SK-N-SH (cell line): Measurements from ENCODE around the gene COL5A1. TPM values are rescaled to one million over a fixed set of nuclear protein-coding genes. Genes with fewer than 3 reads are reported as not detected.
A peak's percentile ranks its signal among the peaks of the same experiment; 100 is the strongest.

Source experiments
- CTCF ChIA-PET: fragments of 300-600, 350-600 bp; formaldehyde crosslinking; extraction: SDS; loops from one replicate; lab custom pipeline; 2021; lab: Yijun Ruan, JAX
- POLR2A ChIA-PET: fragments of 350-600 bp; sonication (Branson Sonifier 250); formaldehyde crosslinking; extraction: SDS; loops from one replicate; lab custom pipeline; 2020; ENCODE audit warnings: antibody characterized with exemption, inconsistent platforms; lab: Yijun Ruan, JAX
- DNase-seq: peaks from one replicate; pipeline ENCODE4 v3.0.0; 2012
- H2AFZ ChIP-seq: fragments of 200-600 bp; sonication (generic); 2 replicates; pipeline ENCODE4 v1.8.1; 2016; ENCODE audit warnings: antibody characterized with exemption, mild to moderate bottlenecking, low read depth
- H3F3A ChIP-seq: fragments of 200-600 bp; sonication (generic); replicated peaks from 2 replicates; pipeline ENCODE3; 2016; ENCODE audit warnings: antibody characterized with exemption, mild to moderate bottlenecking; ENCODE audit not compliant: insufficient read depth
- H3K27ac ChIP-seq, 2 experiments: fragments of 200-500 bp in 1 of 2; fragments of 200-600 bp in 1 of 2; sonication (Bioruptor generic) in 1 of 2; sonication (generic), shearing (Covaris generic) in 1 of 2; 2 replicates each; pipeline versions ENCODE4 v1.5.1 to v1.6.1; 2014 to 2016; ENCODE audit warnings: low read depth in 2 of 2, inconsistent platforms in 1 of 2, low read length in 1 of 2, mild to moderate bottlenecking in 1 of 2, mixed read lengths in 1 of 2
- H3K27me3 ChIP-seq: fragments of 200-600 bp; sonication (generic), shearing (Covaris generic); 2 replicates; pipeline ENCODE4 v1.6.1; 2016; ENCODE audit warnings: mixed run types; ENCODE audit not compliant: insufficient read depth
- H3K36me3 ChIP-seq, 2 experiments: fragments of 200-500 bp in 1 of 2; fragments of 200-600 bp in 1 of 2; sonication (Bioruptor generic) in 1 of 2; sonication (generic) in 1 of 2; replicated peaks in 1 of 2; 2 replicates each; pipeline versions ENCODE3 to v1.5.1; 2014 to 2016; ENCODE audit warnings: low read length in 1 of 2, mild to moderate bottlenecking in 1 of 2; ENCODE audit not compliant: insufficient read depth in 2 of 2, control insufficient read depth in 1 of 2
- H3K4me1 ChIP-seq, 2 experiments: fragments of 200-500 bp in 1 of 2; fragments of 200-600 bp in 1 of 2; sonication (Bioruptor generic) in 1 of 2; sonication (generic), shearing (Covaris generic) in 1 of 2; 2 replicates each; pipeline versions ENCODE4 v1.5.1 to v1.6.1; 2014 to 2016; ENCODE audit warnings: low read depth in 1 of 2, low read length in 1 of 2, mixed run types in 1 of 2; ENCODE audit not compliant: insufficient read depth in 2 of 2, control insufficient read depth in 1 of 2
- H3K4me2 ChIP-seq: fragments of 200-600 bp; sonication (generic), shearing (Covaris generic); 2 replicates; pipeline ENCODE4 v1.6.1; 2017; ENCODE audit warnings: mixed run types
- H3K4me3 ChIP-seq, 2 experiments: fragments of 200-500 bp in 1 of 2; fragments of 200-600 bp in 1 of 2; sonication (Bioruptor generic) in 1 of 2; sonication (generic), shearing (Covaris generic) in 1 of 2; 2 replicates each; pipeline versions ENCODE4 v1.5.1 to v1.8.1; 2014 to 2016; ENCODE audit warnings: low read depth in 2 of 2, inconsistent platforms in 1 of 2, low read length in 1 of 2, mild to moderate bottlenecking in 1 of 2, mixed read lengths in 1 of 2, moderate library complexity in 1 of 2
- H3K79me2 ChIP-seq: fragments of 200-600 bp; sonication (generic); 2 replicates; pipeline ENCODE4 v1.8.1; 2017; ENCODE audit warnings: mild to moderate bottlenecking; ENCODE audit not compliant: insufficient read depth
- H3K9ac ChIP-seq: fragments of 200-600 bp; sonication (generic); 2 replicates; pipeline ENCODE4 v1.6.1; 2017; ENCODE audit warnings: mixed run types
- H3K9me2 ChIP-seq: fragments of 200-600 bp; sonication (generic); 2 replicates; pipeline ENCODE4 v1.6.1; 2017; ENCODE audit warnings: mixed run types
- H3K9me3 ChIP-seq: fragments of 200-600 bp; sonication (generic); 2 replicates; pipeline ENCODE4 v1.6.1; 2017; ENCODE audit warnings: mixed run types, mild to moderate bottlenecking, moderate library complexity
- H4K20me1 ChIP-seq: fragments of 200-600 bp; sonication (generic); 2 replicates; pipeline ENCODE4 v1.6.1; 2017; ENCODE audit warnings: mild to moderate bottlenecking, mixed run types; ENCODE audit not compliant: insufficient read depth
- CHD2 ChIP-seq: fragments of 150-350 bp; IDR thresholded peaks from 2 replicates; pipeline ENCODE4 v1.6.1; 2018; ENCODE audit warnings: low read length; ENCODE audit not compliant: partially characterized antibody
- ELF1 ChIP-seq: IDR thresholded peaks from 2 replicates; pipeline ENCODE4 v1.4.0; 2012
- EZH2phosphoT487 ChIP-seq: fragments of 200-600 bp; sonication (generic); IDR thresholded peaks from 2 replicates; pipeline ENCODE4 v1.6.1; 2017; ENCODE audit warnings: low read depth, mixed run types, mild to moderate bottlenecking, antibody characterized with exemption, moderate library complexity, borderline replicate concordance
- FOSL2 ChIP-seq: IDR thresholded peaks from 2 replicates; pipeline ENCODE4 v1.4.0; 2012; ENCODE audit warnings: low read depth, mild to moderate bottlenecking, moderate library complexity, borderline replicate concordance
- FOXM1 ChIP-seq: IDR thresholded peaks from 2 replicates; pipeline ENCODE4 v1.4.0; 2012; ENCODE audit warnings: low read depth, mild to moderate bottlenecking
- GABPA ChIP-seq: IDR thresholded peaks from 2 replicates; pipeline ENCODE4 v1.4.0; 2012; ENCODE audit warnings: low read depth, mild to moderate bottlenecking
- MEF2A ChIP-seq: IDR thresholded peaks from 2 replicates; pipeline ENCODE4 v1.4.0; 2012; ENCODE audit warnings: low read depth, borderline replicate concordance
- MXI1 ChIP-seq: IDR thresholded peaks from 2 replicates; pipeline ENCODE4 v1.6.1; 2012; ENCODE audit warnings: mild to moderate bottlenecking, low read depth, low read length, improper control_type of control experiment
- POLR2AphosphoS5 ChIP-seq: IDR thresholded peaks from 2 replicates; pipeline ENCODE4 v1.6.1; 2012; ENCODE audit warnings: low read depth, low read length
- RCOR1 ChIP-seq: fragments of 150-350 bp; IDR thresholded peaks from 2 replicates; pipeline ENCODE4 v1.6.1; 2017; ENCODE audit warnings: antibody characterized with exemption, low read length
- RXRA ChIP-seq: IDR thresholded peaks from 2 replicates; pipeline ENCODE4 v1.4.0; 2012; ENCODE audit warnings: low read depth, mild to moderate bottlenecking, borderline replicate concordance
- TAF1 ChIP-seq: IDR thresholded peaks from 2 replicates; pipeline ENCODE4 v1.6.1; 2012; ENCODE audit warnings: low read depth, mild to moderate bottlenecking, low read length, moderate library complexity, borderline replicate concordance
- WGBS: methylation state at CpG from one replicate; pipeline ENCODE4 v1.1.6; 2017; ENCODE audit warnings: low lambda C conversion rate; 5-methylcytosine and 5-hydroxymethylcytosine counted together
- polyA plus RNA-seq, 3 experiments: library from polyadenylated mRNA; depleted of rRNA; stranded (reverse); fragments of >200 nt; gene quantifications; 2 replicates each; pipeline ENCODE4 v1.2.3, GENCODE V29; 2012
- TF ChIP-seq, protein P1 (sequence below): IDR thresholded peaks from 2 replicates; pipeline ENCODE4 v1.4.0; 2012; ENCODE audit warnings: low read depth
- TF ChIP-seq, protein P2 (sequence below): fragments of 200-600 bp; sonication (generic); IDR thresholded peaks from 2 replicates; pipeline ENCODE4 v1.6.1; 2017; ENCODE audit warnings: antibody characterized with exemption, mild to moderate bottlenecking, moderate library complexity

COL5A1 gene
- polyA plus RNA-seq, 1 of the 3 experiments (the other 2 are of a cell fraction) = 73.8 TPM

DNA sequence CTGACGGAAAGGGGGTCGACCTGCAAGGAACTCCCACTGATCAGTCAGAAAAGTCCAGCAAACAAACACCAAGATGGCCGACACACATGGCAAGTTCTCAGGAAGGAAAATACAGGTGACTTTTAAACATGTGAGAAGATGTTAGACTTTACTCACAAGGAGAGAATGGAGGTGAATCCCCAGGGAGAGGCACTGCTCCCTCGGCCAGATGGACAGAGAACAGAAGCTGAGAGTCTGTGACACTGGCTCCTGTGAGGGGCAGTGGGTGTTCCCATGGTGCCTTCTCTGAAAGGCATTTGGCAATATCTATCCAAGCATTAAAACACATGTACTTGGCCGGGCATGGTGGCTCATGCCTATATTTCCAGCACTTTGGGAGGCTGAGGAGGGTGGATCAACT lies 22.8 kb downstream of the COL5A1 start:
- Histone ChIP-seq H3F3A (peaks cover 75% of the 10 kb centered on the region), H4K20me1 (peaks cover 94% of the 10 kb centered on the region), H2AFZ (no peak overlapping the region), H3K36me3 (peaks cover 2 to 34% of the 10 kb centered on the region in 2 experiments), H3K9ac (no peak overlapping the region), H3K27ac (peak overlapping the region in 1 of 2 experiments; percentile 97; a peak in 1 of 4 replicates), H3K9me2 (no peaks in the 10 kb centered on the region), H3K27me3 (no peaks in the 10 kb centered on the region), H3K9me3 (no peaks in the 10 kb centered on the region), H3K4me3 (no peak overlapping the region), H3K4me1 (peaks cover 38 to 41% of the 10 kb centered on the region in 2 experiments), H3K4me2 (0 out of 2 replicates have a peak overlapping the region, but pooled peaks have one; percentile 72), H3K79me2 (peaks cover 87% of the 10 kb centered on the region)
- ChIA-PET POLR2A (no interaction called here), CTCF (interaction anchor here (0.8 to 2.4 kb wide), 6 partner anchors 18 to 216 kb away, joined by 3 to 9 read pairs (median 4); no protein-coding TSS in a partner anchor)
- no peak for DNase-seq
- WGBS = 92% methylated on average over 4 of the region's 5 CpGs
- TF ChIP-seq CHD2 = no peak
- TF ChIP-seq ELF1 = no peak
- no peak for TF ChIP-seq MXI1
- TF ChIP-seq, protein P1, sequence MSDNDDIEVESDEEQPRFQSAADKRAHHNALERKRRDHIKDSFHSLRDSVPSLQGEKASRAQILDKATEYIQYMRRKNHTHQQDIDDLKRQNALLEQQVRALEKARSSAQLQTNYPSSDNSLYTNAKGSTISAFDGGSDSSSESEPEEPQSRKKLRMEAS = no peak
- no peak for TF ChIP-seq EZH2phosphoT487
- TF ChIP-seq RCOR1 = no peak
- TF ChIP-seq, protein P2, sequence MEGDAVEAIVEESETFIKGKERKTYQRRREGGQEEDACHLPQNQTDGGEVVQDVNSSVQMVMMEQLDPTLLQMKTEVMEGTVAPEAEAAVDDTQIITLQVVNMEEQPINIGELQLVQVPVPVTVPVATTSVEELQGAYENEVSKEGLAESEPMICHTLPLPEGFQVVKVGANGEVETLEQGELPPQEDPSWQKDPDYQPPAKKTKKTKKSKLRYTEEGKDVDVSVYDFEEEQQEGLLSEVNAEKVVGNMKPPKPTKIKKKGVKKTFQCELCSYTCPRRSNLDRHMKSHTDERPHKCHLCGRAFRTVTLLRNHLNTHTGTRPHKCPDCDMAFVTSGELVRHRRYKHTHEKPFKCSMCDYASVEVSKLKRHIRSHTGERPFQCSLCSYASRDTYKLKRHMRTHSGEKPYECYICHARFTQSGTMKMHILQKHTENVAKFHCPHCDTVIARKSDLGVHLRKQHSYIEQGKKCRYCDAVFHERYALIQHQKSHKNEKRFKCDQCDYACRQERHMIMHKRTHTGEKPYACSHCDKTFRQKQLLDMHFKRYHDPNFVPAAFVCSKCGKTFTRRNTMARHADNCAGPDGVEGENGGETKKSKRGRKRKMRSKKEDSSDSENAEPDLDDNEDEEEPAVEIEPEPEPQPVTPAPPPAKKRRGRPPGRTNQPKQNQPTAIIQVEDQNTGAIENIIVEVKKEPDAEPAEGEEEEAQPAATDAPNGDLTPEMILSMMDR = no peak
- no peak for TF ChIP-seq RXRA
- TF ChIP-seq FOXM1 = no peak
- no peak for TF ChIP-seq TAF1
- no peak for TF ChIP-seq FOSL2
- TF ChIP-seq POLR2AphosphoS5 = no peak

DNA sequence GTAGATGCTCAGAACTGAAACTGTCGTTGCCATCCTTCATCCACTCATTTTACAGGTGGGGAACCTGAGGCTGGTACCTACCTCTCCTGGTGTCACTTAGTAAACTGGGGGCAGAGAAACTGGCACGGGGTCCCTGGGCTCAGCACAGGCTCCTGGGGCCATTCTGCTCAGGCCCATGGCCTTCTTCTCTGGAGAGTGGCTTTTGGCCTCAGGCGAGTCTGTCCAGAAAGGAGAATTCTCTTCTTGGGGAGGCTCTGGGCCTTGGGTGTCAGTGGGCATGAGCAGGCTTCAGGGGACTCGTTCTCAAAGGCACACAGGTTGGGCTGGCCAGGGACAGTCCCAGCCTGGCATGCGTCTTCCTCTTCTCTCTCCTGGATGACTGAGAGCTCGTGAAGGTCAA lies 24.6 kb downstream of the COL5A1 start:
- Histone ChIP-seq H3K4me3 (no peak overlapping the region), H3K4me2 (no peak overlapping the region), H3K27me3 (no peaks in the 10 kb centered on the region)
- no peak for TF ChIP-seq GABPA
- no peak for TF ChIP-seq MEF2A
- no peak for TF ChIP-seq ELF1
- TF ChIP-seq, all 33 proteins: peak for 0
- peaks cover 86% of the 10 kb centered on the region for H3K79me2 ChIP-seq
- peaks cover 2 to 25% of the 10 kb centered on the region in 2 experiments for H3K36me3 ChIP-seq
- ChIA-PET POLR2A (no interaction called here), CTCF (interaction anchor here (2.1 kb wide), 1 partner anchor 23 kb away, joined by 6 read pairs; no protein-coding TSS in a partner anchor)
- H3F3A ChIP-seq = peaks cover 66% of the 10 kb centered on the region
- peak overlapping the region in 1 of 2 experiments; percentile 47; a peak in 2 of 4 replicates for H3K27ac ChIP-seq
- H4K20me1 ChIP-seq = peaks cover 92% of the 10 kb centered on the region
- WGBS = 93% methylated on average over 4 of the region's 6 CpGs
- no peaks in the 10 kb centered on the region for H3K9me3 ChIP-seq
- DNase-seq = no peak
- H3K9ac ChIP-seq = no peak overlapping the region
- no peaks in the 10 kb centered on the region for H3K9me2 ChIP-seq
- H3K4me1 ChIP-seq = peaks cover 34 to 50% of the 10 kb centered on the region in 2 experiments
- H2AFZ ChIP-seq = no peak overlapping the region
